Stimulated activated CD4-positive, alpha-beta T cell treated with anti-CD3 and anti-CD28 coated beads, Interleukin-15, amount 100 ng/mL, for 1 hour (primary cell): ENCODE measurements around the gene RALGAPA1.

Source experiments
- DNase-seq, 2 donors: peaks; one replicate each; pipeline ENCODE4 v3.0.0-alpha.2; 2020; ENCODE audit warnings: low read depth in 1 of 2, low spot score in 1 of 2

Gene RALGAPA1

GRCh38 chr14:35503646-35504045 lies 305.4 kb downstream of the RALGAPA1 start:
- no peak for DNase-seq

GRCh38 chr14:35499180-35499579 lies 309.9 kb downstream of the RALGAPA1 start:
- no peak for DNase-seq

GRCh38 chr14:35495278-35495677 lies 313.8 kb downstream of the RALGAPA1 start:
- no peak for DNase-seq

GRCh38 chr14:35492569-35493014 lies 316.5 kb downstream of the RALGAPA1 start:
- no peak for DNase-seq
